ENCODE measurements around the gene SEPTIN3. TPM values are rescaled to one million over a fixed set of nuclear protein-coding genes. Genes with fewer than 3 reads are reported as not detected.
A peak's percentile ranks its signal among the peaks of the same experiment; 100 is the strongest.

Gene SEPTIN3
- total RNA-seq, 1 donor, result 0.36 TPM

GRCh38 chr22:41957941-41958556, 11.2 kb upstream of the SEPTIN3 start:
- Histone ChIP-seq H3K4me3 (ENCODE audit: insufficient read depth, low read length) (no peak overlapping the region), H3K9me3 (ENCODE audit: low read depth, low read length) (no peaks in the 10 kb centered on the region), H2AFZ (ENCODE audit: low read length) (peak overlapping the region; percentile 80), H3K36me3 (ENCODE audit: insufficient read depth, low read length) (no peaks in the 10 kb centered on the region), H3K79me2 (ENCODE audit: insufficient read depth, low read length) (no peaks in the 10 kb centered on the region), H4K20me1 (ENCODE audit: insufficient read depth, low read length) (no peaks in the 10 kb centered on the region), H3K27me3 (ENCODE audit: insufficient read depth, low read length) (no peaks in the 10 kb centered on the region), H3K27ac (ENCODE audit: low read depth, low read length) (no peak overlapping the region), H3K4me1 (ENCODE audit: insufficient read depth, low read length) (no peaks in the 10 kb centered on the region), H3K4me2 (ENCODE audit: insufficient read depth, low read length) (peak overlapping the region; percentile 68)
- peak; percentile 44 for DNase-seq (ENCODE audit: insufficient read length, low spot score, missing footprints)
- no peak for TF ChIP-seq CTCF (IDR thresholded peaks at IDR 0.05; ENCODE audit: extremely low read depth, low read depth, low read length)

- H2AFZ ChIP-seq (ENCODE audit: low read length), result no peak overlapping the region
- H3K9me3 ChIP-seq (ENCODE audit: low read depth, low read length), result no peaks in the 10 kb centered on the region
- TF ChIP-seq CTCF (IDR thresholded peaks at IDR 0.05; ENCODE audit: extremely low read depth, low read depth, low read length), result no peak
- no peak overlapping the region for H3K4me3 ChIP-seq (ENCODE audit: insufficient read depth, low read length)
- H3K79me2 ChIP-seq (ENCODE audit: insufficient read depth, low read length), result no peaks in the 10 kb centered on the region
- no peak overlapping the region for H3K27ac ChIP-seq (ENCODE audit: low read depth, low read length)
- no peaks in the 10 kb centered on the region for H3K27me3 ChIP-seq (ENCODE audit: insufficient read depth, low read length)
- DNase-seq (ENCODE audit: insufficient read length, low spot score, missing footprints), result peak; percentile 64
- no peaks in the 10 kb centered on the region for H3K4me1 ChIP-seq (ENCODE audit: insufficient read depth, low read length)
- no peak overlapping the region for H3K4me2 ChIP-seq (ENCODE audit: insufficient read depth, low read length)
- no peaks in the 10 kb centered on the region for H3K36me3 ChIP-seq (ENCODE audit: insufficient read depth, low read length)
- H4K20me1 ChIP-seq (ENCODE audit: insufficient read depth, low read length), result no peaks in the 10 kb centered on the region
These were observed 5.7 kb upstream of the SEPTIN3 start for GRCh38 chr22:41963453-41964111.

- H3K9me3 ChIP-seq (ENCODE audit: low read depth, low read length), result no peaks in the 10 kb centered on the region
- no peaks in the 10 kb centered on the region for H3K79me2 ChIP-seq (ENCODE audit: insufficient read depth, low read length)
- H3K27ac ChIP-seq (ENCODE audit: low read depth, low read length), result no peak overlapping the region
- no peaks in the 10 kb centered on the region for H4K20me1 ChIP-seq (ENCODE audit: insufficient read depth, low read length)
- no peaks in the 10 kb centered on the region for H3K36me3 ChIP-seq (ENCODE audit: insufficient read depth, low read length)
- no peaks in the 10 kb centered on the region for H3K4me1 ChIP-seq (ENCODE audit: insufficient read depth, low read length)
- H3K27me3 ChIP-seq (ENCODE audit: insufficient read depth, low read length), result no peaks in the 10 kb centered on the region
- no peak overlapping the region for H3K4me2 ChIP-seq (ENCODE audit: insufficient read depth, low read length)
- no peak overlapping the region for H3K4me3 ChIP-seq (ENCODE audit: insufficient read depth, low read length)
- no peak overlapping the region for H2AFZ ChIP-seq (ENCODE audit: low read length)
- peak; percentile 68 for DNase-seq (ENCODE audit: insufficient read length, low spot score, missing footprints)
- no peak for TF ChIP-seq CTCF (IDR thresholded peaks at IDR 0.05; ENCODE audit: extremely low read depth, low read depth, low read length)
These were observed 5.1 kb upstream of the SEPTIN3 start for GRCh38 chr22:41964112-41964491.

GRCh38 chr22:41966225-41966606, 3.0 kb upstream of the SEPTIN3 start:
- Histone ChIP-seq H3K36me3 (ENCODE audit: insufficient read depth, low read length) (no peaks in the 10 kb centered on the region), H4K20me1 (ENCODE audit: insufficient read depth, low read length) (no peaks in the 10 kb centered on the region), H3K79me2 (ENCODE audit: insufficient read depth, low read length) (no peaks in the 10 kb centered on the region), H3K4me3 (ENCODE audit: insufficient read depth, low read length) (no peak overlapping the region), H3K4me2 (ENCODE audit: insufficient read depth, low read length) (no peak overlapping the region), H3K27me3 (ENCODE audit: insufficient read depth, low read length) (peaks cover 5% of the 10 kb centered on the region), H3K4me1 (ENCODE audit: insufficient read depth, low read length) (no peaks in the 10 kb centered on the region), H3K27ac (ENCODE audit: low read depth, low read length) (no peak overlapping the region), H2AFZ (ENCODE audit: low read length) (peak overlapping the region; percentile 69), H3K9me3 (ENCODE audit: low read depth, low read length) (no peaks in the 10 kb centered on the region)
- no peak for TF ChIP-seq CTCF (IDR thresholded peaks at IDR 0.05; ENCODE audit: extremely low read depth, low read depth, low read length)
- DNase-seq (ENCODE audit: insufficient read length, low spot score, missing footprints), result peak; percentile 32

Measured in osteoblast (primary cell).